H1 (cell line): ENCODE measurements around the gene MYDGF. TPM values are rescaled to one million over a fixed set of nuclear protein-coding genes. Genes with fewer than 3 reads are reported as not detected.

Source experiments
- CTCF ChIA-PET: fragments of 300-600 bp; sonication (Branson Sonifier 250); formaldehyde crosslinking; loops from one replicate; lab custom pipeline; 2021; ENCODE audit not compliant: partially characterized antibody; lab: Charles Lee
- POLR2A ChIA-PET: fragments of 300-600 bp; sonication (Branson Sonifier 250); formaldehyde crosslinking; loops from one replicate; lab custom pipeline; 2021; ENCODE audit warnings: inconsistent platforms; ENCODE audit not compliant: partially characterized antibody; lab: Charles Lee
- DNase-seq, 2 experiments: peaks; one replicate each; pipeline versions ENCODE4 v3.0.0 to v3.0.0-alpha.2; 2010 to 2022; ENCODE audit warnings: low spot score in 2 of 2, low read depth in 1 of 2, mixed read lengths in 1 of 2
- FAIRE-seq: peaks from 2 replicates; lab custom pipeline; 2011; peaks lifted over from hg19 to GRCh38; lab: Jason Lieb, UNC
- H2AFZ ChIP-seq: 2 replicates; pipeline ENCODE4 v1.8.1; 2012; ENCODE audit warnings: low read length, inconsistent platforms
- H2AK5ac ChIP-seq: 2 replicates; pipeline ENCODE4 v1.6.1; 2013; ENCODE audit warnings: low read depth, low read length
- H2BK120ac ChIP-seq: replicated peaks from 2 replicates; pipeline ENCODE3; 2013; ENCODE audit warnings: low read depth, low read length, inconsistent platforms
- H2BK12ac ChIP-seq: 2 replicates; pipeline ENCODE4 v1.6.1; 2013; ENCODE audit warnings: low read depth, low read length
- H2BK15ac ChIP-seq: 2 replicates; pipeline ENCODE4 v1.6.1; 2013; ENCODE audit warnings: low read length
- H2BK20ac ChIP-seq: 2 replicates; pipeline ENCODE4 v1.6.1; 2013; ENCODE audit warnings: low read length
- H2BK5ac ChIP-seq: 2 replicates; pipeline ENCODE4 v1.6.1; 2013; ENCODE audit warnings: low read depth, low read length
- H3K14ac ChIP-seq: 2 replicates; pipeline ENCODE4 v1.6.1; 2013; ENCODE audit warnings: inconsistent platforms; ENCODE audit not compliant: insufficient read length
- H3K18ac ChIP-seq: 2 replicates; pipeline ENCODE4 v1.6.1; 2013; ENCODE audit warnings: low read length; ENCODE audit errors: extremely low read depth
- H3K23ac ChIP-seq: 2 replicates; pipeline ENCODE4 v1.6.1; 2013; ENCODE audit warnings: inconsistent platforms; ENCODE audit not compliant: insufficient read length
- H3K23me2 ChIP-seq: 2 replicates; pipeline ENCODE4 v1.6.1; 2013; ENCODE audit warnings: low read depth, low read length
- H3K27ac ChIP-seq: 2 replicates; pipeline ENCODE4 v1.6.1; 2011; ENCODE audit warnings: low read depth, low read length, inconsistent platforms
- H3K27me3 ChIP-seq, 4 experiments: replicated peaks in 1 of 4; 1 replicate in 1 of 4; 2 replicates in 3 of 4; pipeline versions ENCODE4 v1.6.1 to v1.8.1; 2011 to 2013; ENCODE audit warnings: low read length in 3 of 4, mild to moderate bottlenecking in 3 of 4, inconsistent platforms in 2 of 4, mixed read lengths in 2 of 4, moderate library complexity in 1 of 4; ENCODE audit not compliant: control insufficient read depth in 3 of 4, insufficient read depth in 3 of 4; ENCODE audit errors: extremely low read depth in 1 of 4
- H3K36me3 ChIP-seq, 4 experiments: 2 replicates each; pipeline versions ENCODE4 v1.6.1 to v1.8.1; 2011 to 2013; ENCODE audit warnings: mild to moderate bottlenecking in 4 of 4, low read length in 3 of 4, moderate library complexity in 2 of 4, control low read depth in 1 of 4, inconsistent platforms in 1 of 4; ENCODE audit not compliant: insufficient read depth in 4 of 4, control insufficient read depth in 2 of 4
- H3K4ac ChIP-seq: replicated peaks from 2 replicates; pipeline ENCODE3; 2013; ENCODE audit warnings: low read length, low read depth, mixed read lengths, inconsistent platforms; ENCODE audit not compliant: insufficient read length
- H3K4me1 ChIP-seq, 4 experiments: replicated peaks in 1 of 4; 1 replicate in 1 of 4; 2 replicates in 3 of 4; pipeline versions ENCODE4 v1.6.1 to v1.8.1; 2011 to 2013; ENCODE audit warnings: low read length in 3 of 4, inconsistent platforms in 2 of 4, mixed read lengths in 1 of 4; ENCODE audit not compliant: insufficient read depth in 4 of 4, control insufficient read depth in 3 of 4
- H3K4me2 ChIP-seq, 2 experiments: 2 replicates each; pipeline versions ENCODE4 v1.6.1 to v1.8.1; 2011 to 2013; ENCODE audit warnings: low read depth in 2 of 2, low read length in 2 of 2, control low read depth in 1 of 2, inconsistent platforms in 1 of 2, mild to moderate bottlenecking in 1 of 2; ENCODE audit not compliant: insufficient read depth in 1 of 2
- H3K4me3 ChIP-seq, 4 experiments: fragments of 200-600, 300-600 bp in 1 of 4; sonication (generic), shearing (Covaris generic), sonication (Bioruptor Twin) in 1 of 4; 2 replicates each; pipeline versions ENCODE4 v1.5.1 to v1.8.1; 2011 to 2016; ENCODE audit warnings: low read length in 4 of 4, low read depth in 3 of 4, control low read depth in 2 of 4, inconsistent platforms in 2 of 4, mild to moderate bottlenecking in 2 of 4, mixed read lengths in 1 of 4, moderate library complexity in 1 of 4; ENCODE audit not compliant: insufficient read depth in 2 of 4; ENCODE audit errors: extremely low read depth in 1 of 4
- H3K56ac ChIP-seq: replicated peaks from 2 replicates; pipeline ENCODE3; 2013; ENCODE audit warnings: low read depth, mild to moderate bottlenecking, mixed read lengths, low read length, inconsistent platforms; ENCODE audit not compliant: insufficient read length
- H3K79me1 ChIP-seq: 2 replicates; pipeline ENCODE4 v1.6.1; 2013; ENCODE audit warnings: low read depth, low read length, control low read depth
- H3K79me2 ChIP-seq, 2 experiments: 2 replicates each; pipeline versions ENCODE4 v1.6.1 to v1.8.1; 2012 to 2013; ENCODE audit warnings: low read length in 2 of 2, mild to moderate bottlenecking in 2 of 2, inconsistent platforms in 1 of 2; ENCODE audit not compliant: insufficient read depth in 2 of 2, control insufficient read depth in 1 of 2
- H3K9ac ChIP-seq, 4 experiments: replicated peaks in 1 of 4; 1 replicate in 1 of 4; 2 replicates in 3 of 4; pipeline versions ENCODE4 v1.6.1 to v1.8.1; 2011 to 2013; ENCODE audit warnings: low read depth in 3 of 4, low read length in 3 of 4, control low read depth in 2 of 4, mild to moderate bottlenecking in 2 of 4, moderate library complexity in 2 of 4, inconsistent platforms in 1 of 4; ENCODE audit errors: extremely low read depth in 1 of 4
- H3K9me3 ChIP-seq, 2 experiments: 2 replicates each; pipeline versions ENCODE4 v1.6.1 to v1.8.1; 2012 to 2013; ENCODE audit warnings: mild to moderate bottlenecking in 2 of 2, moderate library complexity in 2 of 2, control low read depth in 1 of 2, inconsistent platforms in 1 of 2, low read depth in 1 of 2, low read length in 1 of 2, mixed read lengths in 1 of 2; ENCODE audit not compliant: insufficient read depth in 2 of 2
- H4K20me1 ChIP-seq, 2 experiments: replicated peaks in 1 of 2; 2 replicates each; pipeline versions ENCODE3 to v1.8.1; 2011 to 2013; ENCODE audit warnings: inconsistent platforms in 2 of 2, low read length in 2 of 2, mild to moderate bottlenecking in 1 of 2; ENCODE audit not compliant: insufficient read depth in 2 of 2, control insufficient read depth in 1 of 2
- H4K5ac ChIP-seq: 2 replicates; pipeline ENCODE4 v1.6.1; 2013; ENCODE audit warnings: low read length, low read depth, mixed read lengths, inconsistent platforms; ENCODE audit not compliant: insufficient read length
- H4K8ac ChIP-seq: 2 replicates; pipeline ENCODE4 v1.8.0; 2013; ENCODE audit warnings: mild to moderate bottlenecking, moderate library complexity, low read length, inconsistent platforms; ENCODE audit not compliant: insufficient read depth; ENCODE audit errors: extremely low read depth
- H4K91ac ChIP-seq: replicated peaks from 2 replicates; pipeline ENCODE3; 2013; ENCODE audit warnings: low read length, mixed read lengths, inconsistent platforms; ENCODE audit not compliant: insufficient read length
- JUND ChIP-seq: IDR thresholded peaks from 2 replicates; pipeline ENCODE4 v1.6.1; 2011; ENCODE audit warnings: mild to moderate bottlenecking, improper control_type of control experiment, low read length
- MAFK ChIP-seq: IDR thresholded peaks from 2 replicates; pipeline ENCODE4 v1.6.1; 2012; ENCODE audit warnings: low read depth, mild to moderate bottlenecking, improper control_type of control experiment, low read length
- MAX ChIP-seq: IDR thresholded peaks from 2 replicates; pipeline ENCODE4 v1.6.1; 2012; ENCODE audit warnings: inconsistent platforms
- POLR2A ChIP-seq, 2 experiments: IDR thresholded peaks; 1 replicate in 1 of 2; 2 replicates in 1 of 2; pipeline ENCODE4 v1.6.1; 2011; ENCODE audit warnings: low read depth in 2 of 2, low read length in 2 of 2, mild to moderate bottlenecking in 2 of 2; ENCODE audit errors: control extremely low read depth in 1 of 2
- YY1 ChIP-seq: IDR thresholded peaks from 2 replicates; pipeline ENCODE4 v1.6.1; 2011; ENCODE audit warnings: low read depth, mild to moderate bottlenecking, low read length
- WGBS, 2 experiments: shearing (Covaris generic) in 1 of 2; methylation state at CpG; one replicate each; pipeline versions ENCODE4 v1.1.6 to v1.1.7; 2013 to 2015; ENCODE audit warnings: low lambda C conversion rate in 2 of 2, mixed read lengths in 2 of 2, inconsistent platforms in 1 of 2, low coverage in 1 of 2, missing lambda C conversion rate in 1 of 2; ENCODE audit not compliant: insufficient replicate concordance in 2 of 2, insufficient coverage in 1 of 2, insufficient read length in 1 of 2; ENCODE audit errors: extremely low coverage in 1 of 2, missing lambda C conversion rate in 1 of 2; 5-methylcytosine and 5-hydroxymethylcytosine counted together
- polyA plus RNA-seq, 7 experiments: library from polyadenylated mRNA; depleted of rRNA in 3 of 7; stranded (reverse) in 5 of 7; unstranded in 2 of 7; fragments of >200 nt in 5 of 7; fragments of 200-250 nt in 2 of 7; gene quantifications; 1 replicate in 5 of 7; 2 replicates in 1 of 7; 4 replicates in 1 of 7; pipeline versions ENCODE4 v1.2.1 to v1.2.3, GENCODE V29; 2011 to 2013; ENCODE audit warnings: missing spikeins in 2 of 7, mixed read lengths in 2 of 7
- total RNA-seq: library from RNA; stranded (reverse); fragmentation: NEBNext Ultra II Directional; extraction: Animal tissue kit (Norgen Biotek cat#: 25700); gene quantifications from 2 replicates; pipeline ENCODE4 v1.2.1, GENCODE V29; 2021

Gene MYDGF
- total and polyA plus RNA-seq, 2 of the 8 experiments (the other 6 are each of a cell fraction or from before 2014, with no cell fraction given), result 40.6 to 51.1 TPM

- H2AFZ ChIP-seq, result no peak overlapping the region
- H2AK5ac ChIP-seq, result no peak overlapping the region
- no peak overlapping the region for H3K23ac ChIP-seq
- H3K27me3 ChIP-seq, result peaks cover 0 to 13% (median 11%) of the 10 kb centered on the region in 4 experiments; a peak in 5 of 7 replicates
- no peak overlapping the region for H3K9ac ChIP-seq
- POLR2A ChIA-PET, result interaction anchor here (0.5 to 1.2 kb wide), 5 partner anchors 13 to 114 kb away, joined by 3 to 5 read pairs (median 3); no protein-coding TSS in a partner anchor
- no peak overlapping the region for H3K4ac ChIP-seq
- no peak overlapping the region for H3K56ac ChIP-seq
- no peak overlapping the region for H2BK5ac ChIP-seq
- H2BK15ac ChIP-seq, result no peak overlapping the region
- H3K27ac ChIP-seq, result no peak overlapping the region
- no peak overlapping the region for H3K4me2 ChIP-seq
- CTCF ChIA-PET, result interaction anchor here (0.6 to 16.3 kb wide), 37 partner anchors 8 to 186 kb away, joined by 3 to 316 read pairs (median 6); partner anchors contain the start of genes LRG1, PLIN5 and SEMA6B
- H2BK120ac ChIP-seq, result no peak overlapping the region
- H3K14ac ChIP-seq, result no peak overlapping the region
- H3K18ac ChIP-seq, result no peak overlapping the region
- no peaks in the 10 kb centered on the region for H3K79me2 ChIP-seq
- H4K8ac ChIP-seq, result no peak overlapping the region
- H4K20me1 ChIP-seq, result no peaks in the 10 kb centered on the region
- no peak overlapping the region for H4K5ac ChIP-seq
- peaks cover 0 to 7% (median 2%) of the 10 kb centered on the region in 4 experiments; a peak in 2 of 7 replicates for H3K4me1 ChIP-seq
- H3K36me3 ChIP-seq, result no peaks in the 10 kb centered on the region
- FAIRE-seq (peak; percentile 45), DNase-seq (peak in 1 of 2 experiments; percentile 84)
- no peak overlapping the region for H4K91ac ChIP-seq
- no peaks in the 10 kb centered on the region for H3K79me1 ChIP-seq
- no peaks in the 10 kb centered on the region for H3K9me3 ChIP-seq
- WGBS, 2 experiments, result 72% methylated on average over 14 of the region's 14 CpGs; no CpG with 5 or more reads in 1 of the 2 experiments
- no peak overlapping the region for H2BK20ac ChIP-seq
- H2BK12ac ChIP-seq, result no peak overlapping the region; the same call in 1 of the 2 replicates
- no peak overlapping the region for H3K4me3 ChIP-seq
- peaks cover 4% of the 10 kb centered on the region; the same call in 1 of the 2 replicates for H3K23me2 ChIP-seq
- TF ChIP-seq YY1 (peak; percentile 26; the same call in 1 of the 2 replicates), MAX (peak; percentile 48; the same call in 1 of the 2 replicates), POLR2A (IDR thresholded peaks at IDR 0.05; ENCODE audit: control extremely low read depth in 1 of 2, low read depth in 2 of 2, low read length in 2 of 2) (no peak), JUND (no peak), MAFK (no peak)
Observed at GRCh38 chr19:4633140-4633967, 36.8 kb downstream of the MYDGF start.
